Hematopoietic multipotent progenitor cell treated with erythropoietin and hydrocortisone succinate and interleukin-3 and kit ligand, for 4 days (in vitro differentiated cells): ENCODE data around the gene PLA2G2A.
"Not testable (repeated sequence)": the region's sequence is repeated elsewhere in the genome, so short reads cannot be mapped to it uniquely, and the experiment has no call there.

Experiments used
- DNase-seq: peaks from one replicate; pipeline ENCODE4 v3.0.0-alpha.2; 2015

The PLA2G2A gene

DNA sequence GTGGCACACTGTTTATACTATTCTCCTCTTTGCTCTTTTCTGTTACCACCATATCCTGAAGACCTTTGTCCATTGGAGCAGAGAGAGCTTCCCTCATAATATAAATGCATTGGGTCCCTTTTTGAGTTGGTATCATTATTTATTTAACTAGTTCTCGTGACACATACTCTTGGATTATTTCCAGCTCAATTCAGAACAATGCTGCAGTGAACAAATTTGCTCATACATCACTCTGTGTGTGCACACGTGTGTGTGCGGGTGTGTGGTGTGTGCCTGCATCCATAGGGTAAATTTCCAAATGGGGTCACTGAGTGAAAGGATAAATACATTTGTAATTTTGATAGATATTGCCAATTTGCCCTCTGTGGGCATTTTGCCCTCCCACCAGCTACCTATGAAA, 5.8 kb downstream of the PLA2G2A start:
- DNase-seq = no peak

DNA sequence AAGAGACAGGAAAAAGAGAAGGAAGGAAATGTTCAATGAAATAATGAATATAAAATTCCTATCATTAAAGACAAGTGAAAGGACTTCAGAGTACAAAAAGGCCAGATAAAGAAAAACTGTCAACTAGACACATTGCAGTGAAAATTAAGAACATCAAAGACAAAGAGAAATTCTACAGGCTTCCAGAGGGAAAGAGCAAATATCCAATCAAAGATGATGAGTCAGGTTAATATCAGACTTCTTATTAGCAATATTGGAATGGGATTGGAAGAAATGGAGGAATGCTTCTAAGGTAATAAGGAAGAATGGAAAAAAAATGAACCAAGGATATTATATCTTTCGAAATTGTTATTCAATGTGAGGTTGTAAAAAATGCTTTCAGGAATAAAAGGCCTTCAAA, 7.8 kb downstream of the PLA2G2A start:
- DNase-seq = no peak

DNA sequence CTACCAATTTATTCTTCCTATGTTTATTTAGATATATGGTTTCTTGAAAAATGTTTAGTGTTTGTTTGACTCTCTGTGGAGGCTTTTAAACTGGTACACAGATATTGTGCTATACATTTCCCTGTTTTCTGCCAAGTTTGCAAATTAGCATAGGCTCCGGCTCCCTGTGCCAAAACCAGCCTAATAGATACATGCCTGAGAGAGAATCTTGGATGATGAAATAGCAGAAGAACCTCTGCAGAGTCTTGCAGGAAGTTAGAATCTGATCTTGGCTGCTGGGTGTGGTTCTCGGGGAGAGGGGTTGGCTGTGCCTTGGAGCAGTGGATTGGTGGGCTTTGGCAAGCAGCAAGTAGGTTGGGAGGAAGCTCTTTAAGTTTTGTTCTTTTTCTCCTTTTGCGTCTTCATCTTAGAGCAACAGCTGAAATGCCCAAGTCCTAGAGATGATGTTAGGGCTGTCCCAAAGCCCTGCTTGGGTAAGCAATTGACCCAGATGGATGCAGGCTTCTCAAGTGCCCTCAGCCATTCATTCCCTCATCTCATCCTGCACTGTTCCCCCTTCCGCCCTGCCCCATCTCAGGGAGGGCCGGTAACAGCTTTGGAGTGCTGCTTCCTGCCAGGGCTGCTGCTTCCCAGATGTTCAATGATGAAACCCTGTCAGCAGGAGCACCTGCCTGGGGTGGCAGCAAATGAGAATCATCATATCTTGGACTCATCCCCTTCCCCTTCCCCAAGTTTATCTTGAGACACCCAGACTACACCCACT, 9.3 kb downstream of the PLA2G2A start:
- DNase-seq = no peak

DNA sequence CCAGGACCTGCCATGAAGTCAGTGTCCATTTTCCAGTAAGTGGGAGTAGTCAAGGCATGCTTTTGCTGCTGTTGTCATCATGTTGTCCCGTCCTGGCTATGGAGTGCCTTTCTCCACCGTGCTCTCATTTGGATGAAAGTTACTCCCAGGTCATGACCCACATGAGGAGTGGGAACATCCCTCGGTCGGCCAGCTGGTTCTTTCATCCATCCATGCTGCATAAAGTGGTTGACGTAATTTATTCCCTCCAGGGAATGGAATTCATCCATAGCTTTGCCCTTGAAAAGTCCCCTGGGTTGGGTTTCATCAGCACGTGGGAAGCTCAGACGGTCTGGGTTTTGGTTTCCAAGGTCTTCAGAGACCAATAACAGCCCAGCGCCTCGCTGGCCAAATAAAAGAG, 11.6 kb downstream of the PLA2G2A start:
- no peak for DNase-seq

DNA sequence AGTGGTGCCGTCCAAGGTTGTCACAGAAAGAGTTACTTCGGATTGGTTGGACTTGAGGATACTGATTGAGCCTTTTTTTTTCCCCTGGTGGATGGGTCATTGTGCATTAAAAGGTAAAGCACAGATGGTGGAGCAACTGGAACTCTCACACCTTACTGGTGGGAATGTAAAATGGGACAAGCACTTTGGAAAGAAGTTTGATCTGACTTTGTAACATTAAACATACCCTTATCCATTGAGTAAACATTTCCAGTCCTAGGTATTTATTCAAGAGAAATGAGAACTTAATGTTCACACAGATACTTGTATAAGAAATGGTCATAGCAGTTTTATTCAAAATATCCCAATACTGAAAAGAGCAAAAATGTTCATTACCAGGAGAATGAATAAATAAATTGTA, 14.9 kb downstream of the PLA2G2A start:
- DNase-seq = no peak

DNA sequence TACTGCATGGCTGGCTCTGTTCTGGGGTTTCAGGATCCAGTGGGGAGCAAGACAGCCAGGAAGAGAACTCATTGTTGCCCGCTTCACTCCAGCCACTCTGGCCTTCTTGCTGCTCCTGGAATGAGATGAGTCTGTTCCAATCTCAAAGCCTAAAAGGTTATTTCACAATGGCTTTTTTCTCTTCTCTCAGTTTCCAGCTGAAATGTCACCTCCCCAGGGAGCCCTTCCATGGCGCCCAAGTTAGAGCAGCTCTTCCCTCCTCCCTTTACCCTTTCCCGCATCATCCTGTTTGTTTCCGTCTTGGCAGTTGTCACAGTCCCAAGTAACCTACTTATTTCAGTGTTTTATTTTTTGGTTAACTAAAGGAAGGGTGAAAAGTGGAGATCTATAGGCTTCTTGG, 15.8 kb downstream of the PLA2G2A start:
- DNase-seq = no peak

DNA sequence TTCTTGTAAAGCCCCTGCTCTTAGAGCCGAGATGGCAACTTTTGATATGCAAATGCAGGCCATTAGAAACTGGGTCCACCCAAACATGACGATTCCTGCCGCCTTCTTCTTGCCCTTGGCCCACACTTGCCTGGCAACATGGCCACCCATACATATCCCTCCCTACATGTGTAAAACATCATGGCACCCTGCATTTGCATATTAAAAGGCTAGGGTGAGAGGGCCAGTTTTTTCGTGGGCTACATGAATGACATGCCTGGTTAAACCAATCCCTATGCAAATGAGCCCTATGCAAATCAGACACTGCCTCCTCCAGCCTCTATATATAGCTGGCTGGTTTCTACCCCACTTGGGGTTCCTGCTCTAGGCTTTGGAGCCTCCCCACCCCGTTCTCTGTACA, 18.8 kb downstream of the PLA2G2A start:
- no peak for DNase-seq

DNA sequence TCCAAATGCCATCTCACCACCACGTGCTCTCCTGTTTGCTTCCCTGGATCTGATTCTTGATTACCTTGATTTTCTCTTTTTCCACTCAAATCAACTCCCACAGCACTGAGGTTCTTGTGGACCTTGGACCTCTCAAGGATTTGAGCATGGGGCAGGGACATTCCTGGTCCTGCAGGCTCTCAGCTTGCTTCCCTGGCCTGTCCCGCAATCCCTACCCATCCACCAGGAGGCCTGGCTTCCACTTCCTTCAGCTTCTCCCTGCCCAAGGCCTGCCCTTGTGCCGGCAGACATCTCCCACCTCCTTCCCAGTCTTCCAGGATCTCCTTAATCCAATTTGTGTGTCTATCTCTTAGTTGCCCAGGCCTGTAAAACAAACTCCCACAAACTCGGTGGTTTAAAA, 21.6 kb downstream of the PLA2G2A start:
- DNase-seq = no peak

DNA sequence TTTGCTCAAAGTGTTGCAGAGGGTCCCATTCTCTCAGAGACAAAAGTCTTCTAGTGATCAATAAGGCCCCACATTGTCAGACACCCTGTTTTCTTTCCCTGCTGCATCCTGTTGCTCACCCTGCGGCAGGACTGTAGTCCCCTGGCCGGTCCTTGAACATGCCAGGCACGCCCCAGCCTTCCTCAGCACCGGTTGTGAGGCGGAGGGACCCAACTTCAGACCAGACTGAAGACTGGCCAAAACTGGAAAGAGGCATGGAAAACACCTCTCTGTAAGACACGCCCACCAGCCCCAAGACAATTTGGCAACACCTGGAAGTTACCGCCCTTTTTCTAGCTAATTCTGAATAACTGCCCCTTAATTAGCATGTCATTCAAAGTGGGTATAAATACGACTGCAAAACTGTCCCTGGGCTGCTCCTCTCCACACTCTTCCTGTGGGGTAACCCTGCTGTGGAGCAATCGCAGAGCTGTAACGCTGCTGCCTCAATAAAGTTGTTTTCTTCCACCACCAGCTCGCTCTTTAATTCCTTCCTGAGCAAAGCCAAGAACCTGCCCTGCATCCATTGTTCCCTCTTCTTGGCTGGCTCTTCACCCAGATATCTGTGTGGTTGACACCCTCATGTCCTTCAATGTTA, 23.8 kb downstream of the PLA2G2A start:
- no peak for DNase-seq

DNA sequence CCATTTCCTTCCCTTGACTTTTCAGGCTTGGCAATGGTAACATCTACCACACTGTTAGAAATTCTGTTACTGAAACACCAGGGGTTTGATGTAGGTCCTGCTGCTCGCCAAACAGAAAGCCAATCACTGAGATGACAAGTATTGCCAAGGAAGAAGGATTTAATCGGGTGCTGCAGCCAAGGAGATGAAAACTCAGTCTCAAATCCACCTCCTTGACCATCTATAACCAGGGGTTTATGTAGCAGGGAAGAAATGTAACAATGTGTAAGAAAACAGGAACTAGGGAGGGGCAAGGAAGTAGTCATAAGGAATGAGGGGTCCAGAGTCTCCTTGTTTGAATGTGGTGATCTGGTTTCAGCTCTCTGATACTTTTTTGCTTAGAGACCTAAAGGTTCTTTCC, 25.4 kb downstream of the PLA2G2A start:
- no peak for DNase-seq

DNA sequence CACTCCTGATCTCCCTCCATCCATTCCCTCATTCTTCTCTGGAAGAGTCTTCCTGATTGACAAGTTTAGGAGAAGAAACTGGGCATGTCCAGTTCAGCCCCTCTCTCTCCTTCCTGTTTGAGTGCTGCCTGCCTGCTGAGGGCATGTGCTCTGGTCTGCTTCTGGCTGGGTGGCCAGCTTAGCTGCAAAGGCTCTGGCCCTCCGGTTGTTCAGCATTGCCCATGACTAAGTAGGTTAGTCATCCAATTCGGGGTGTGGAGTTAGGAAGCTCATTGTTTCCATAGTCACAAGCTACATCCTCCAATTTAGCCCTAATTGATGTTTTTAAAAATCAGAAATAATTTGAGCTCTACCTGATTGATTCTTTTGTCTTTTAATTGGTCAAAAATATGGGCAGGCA, 30.4 kb downstream of the PLA2G2A start:
- DNase-seq = no peak

DNA sequence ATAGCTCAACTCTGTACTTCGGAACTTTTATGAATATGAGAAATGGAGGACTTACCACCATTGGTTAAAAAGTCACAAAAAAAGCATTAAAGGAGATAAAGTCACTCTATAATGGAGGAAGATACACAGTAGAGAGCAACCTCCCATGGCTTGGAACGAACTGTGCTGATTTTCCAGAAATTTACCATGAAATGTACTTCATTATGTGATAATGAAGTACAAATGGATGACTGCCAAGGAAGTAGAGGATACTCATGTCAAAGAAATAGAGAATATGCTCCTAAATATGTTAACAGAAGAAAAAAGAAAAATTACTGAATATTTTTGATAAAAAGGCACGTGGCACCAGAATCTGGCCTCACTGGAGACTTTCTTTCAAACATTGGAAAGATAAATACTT, 32.4 kb downstream of the PLA2G2A start:
- DNase-seq = no peak

DNA sequence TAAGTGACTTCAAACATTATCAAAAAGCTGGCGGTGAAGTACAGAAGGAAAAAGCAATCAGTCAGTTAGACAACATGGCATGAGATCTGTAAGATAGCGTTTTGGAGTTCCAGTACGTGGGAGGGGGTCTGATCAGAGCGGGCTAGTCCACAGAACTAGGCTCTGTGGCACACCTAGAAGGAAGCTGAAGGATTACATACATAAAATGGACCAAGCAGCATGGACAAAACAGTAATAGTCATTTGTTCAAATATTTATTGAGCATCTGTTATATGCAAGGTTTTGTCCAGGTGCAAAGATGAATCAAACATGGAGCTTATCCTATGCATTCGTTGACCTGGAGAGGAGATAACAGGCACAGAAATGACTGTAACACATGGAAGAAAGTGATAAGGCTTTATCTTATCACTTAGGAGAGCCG, 33.1 kb downstream of the PLA2G2A start:
- DNase-seq = no peak

DNA sequence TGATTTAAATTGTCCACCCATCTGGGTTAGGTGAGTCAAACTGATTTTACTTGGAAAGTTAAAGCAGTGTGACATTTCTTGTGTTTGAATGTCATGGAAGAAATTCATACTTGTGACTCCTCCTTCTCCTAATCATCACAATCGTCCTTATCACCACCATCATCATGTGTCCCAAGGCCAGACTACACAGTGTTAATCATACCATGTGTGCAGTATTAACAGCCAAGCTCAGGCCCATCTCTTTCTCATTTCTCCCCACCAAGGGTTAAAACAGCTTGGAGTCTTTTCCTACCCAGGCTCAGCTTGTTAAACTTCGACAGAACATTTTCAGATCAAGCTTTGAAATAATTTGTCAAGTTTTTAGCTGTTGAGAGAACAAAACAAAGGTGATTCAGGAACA, 33.5 kb downstream of the PLA2G2A start:
- DNase-seq = no peak

DNA sequence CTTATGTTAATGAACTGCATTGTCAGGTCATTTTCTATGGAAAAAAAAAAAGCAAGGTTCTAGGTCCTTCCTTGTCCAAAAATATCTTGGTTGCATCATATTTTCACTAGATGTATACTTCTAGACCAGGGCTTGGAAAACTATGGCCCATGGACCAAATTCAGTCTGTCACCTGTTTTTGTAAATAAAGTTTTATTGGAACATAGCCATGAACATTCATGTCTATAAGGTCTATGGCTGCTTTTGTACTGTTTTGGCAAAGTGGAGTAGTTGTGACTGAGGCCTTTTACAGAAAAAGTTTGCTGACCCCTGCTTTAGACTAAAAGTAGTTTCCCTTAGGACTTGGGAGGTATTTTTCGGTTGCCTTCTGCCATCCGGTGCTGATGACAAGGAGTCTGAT, 36.8 kb downstream of the PLA2G2A start:
- DNase-seq = no peak

DNA sequence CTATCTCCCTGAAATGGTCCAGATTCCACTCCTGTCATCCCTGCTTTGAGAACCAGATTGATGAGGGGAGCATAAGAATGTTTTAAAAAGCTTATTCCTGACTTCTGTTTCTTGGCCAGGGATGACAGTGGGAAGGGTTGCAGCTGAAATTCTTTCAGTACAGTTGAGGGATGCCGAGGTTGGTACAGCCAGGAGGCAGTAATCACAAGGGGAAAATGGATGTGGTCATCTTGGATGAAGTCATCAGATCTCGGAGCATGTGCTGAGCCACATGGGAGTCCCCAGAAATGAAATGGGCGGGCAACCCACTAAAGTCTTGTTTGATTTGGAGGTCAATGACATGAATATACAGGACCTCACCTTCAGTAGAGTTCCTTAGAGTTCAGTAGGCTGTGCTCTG, 37.3 kb downstream of the PLA2G2A start:
- DNase-seq = no peak

DNA sequence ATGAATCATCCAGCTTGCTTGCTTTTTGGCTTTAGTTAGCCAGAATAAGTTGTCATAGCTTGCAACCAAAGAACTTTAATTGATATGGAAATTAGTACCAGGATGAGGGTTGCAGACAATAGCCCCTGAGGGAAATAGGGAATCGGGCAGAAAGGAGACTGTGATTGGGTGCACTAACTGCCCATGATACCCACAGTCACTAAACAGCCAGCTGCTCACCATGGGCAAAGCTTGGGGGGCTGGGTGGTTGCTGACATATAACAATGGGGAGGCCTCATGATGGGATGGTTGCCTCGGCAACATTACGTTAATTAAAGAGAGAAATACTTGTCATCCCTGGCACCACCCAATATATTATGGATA, 38.2 kb downstream of the PLA2G2A start:
- DNase-seq = no peak

DNA sequence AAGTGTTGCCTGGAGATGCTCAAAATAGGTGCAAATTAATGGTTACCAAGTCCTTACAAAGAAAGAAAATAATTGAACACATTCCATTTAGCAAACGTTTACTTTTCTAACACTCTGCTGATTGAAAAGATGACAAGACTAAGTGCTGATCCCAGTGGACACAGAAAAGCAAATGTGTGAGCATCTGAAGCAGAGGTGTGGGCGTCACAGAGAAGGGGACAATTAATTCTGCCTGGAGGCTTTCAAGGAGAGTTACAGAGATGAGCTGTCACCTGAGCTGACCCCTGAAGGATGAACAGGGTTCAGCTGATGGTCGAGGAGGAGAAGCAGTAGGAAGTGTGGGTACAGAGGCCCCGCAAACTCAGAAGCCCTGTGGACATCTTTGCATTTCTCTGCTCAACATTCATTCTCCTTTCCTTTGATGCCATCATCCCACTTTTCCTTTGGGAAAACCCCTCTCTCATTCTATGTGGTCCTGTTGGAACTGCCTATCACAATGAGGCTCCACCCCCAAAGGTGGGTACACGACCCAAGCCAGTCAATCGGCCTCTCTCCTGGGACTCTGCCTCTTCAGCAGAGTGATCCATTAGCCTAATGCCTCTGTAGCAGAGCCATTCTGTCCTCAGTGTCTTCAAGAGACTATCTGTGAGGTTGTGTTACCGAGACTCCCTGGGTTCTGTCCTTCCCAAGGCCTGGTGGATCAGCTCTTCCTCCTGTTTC, 38.8 kb downstream of the PLA2G2A start:
- DNase-seq = no peak

DNA sequence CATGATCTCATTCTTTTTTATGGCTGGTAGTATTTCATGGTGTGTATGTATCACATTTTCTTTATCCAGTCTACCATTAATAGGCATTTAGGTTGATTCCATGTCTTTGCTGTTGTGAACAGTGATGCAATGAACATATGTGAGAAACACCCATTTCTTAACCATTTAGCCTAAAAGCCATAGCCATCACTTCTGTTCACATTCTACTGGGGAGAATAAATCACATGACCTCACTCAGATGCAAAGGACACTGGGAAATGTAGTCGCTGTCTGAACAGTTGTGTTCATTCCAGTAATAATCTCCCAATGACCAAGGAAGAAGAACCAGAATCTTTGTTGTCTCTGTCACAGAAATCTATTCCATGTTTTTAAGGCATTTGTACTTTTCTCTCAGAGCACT, 40.9 kb downstream of the PLA2G2A start:
- DNase-seq = no peak

DNA sequence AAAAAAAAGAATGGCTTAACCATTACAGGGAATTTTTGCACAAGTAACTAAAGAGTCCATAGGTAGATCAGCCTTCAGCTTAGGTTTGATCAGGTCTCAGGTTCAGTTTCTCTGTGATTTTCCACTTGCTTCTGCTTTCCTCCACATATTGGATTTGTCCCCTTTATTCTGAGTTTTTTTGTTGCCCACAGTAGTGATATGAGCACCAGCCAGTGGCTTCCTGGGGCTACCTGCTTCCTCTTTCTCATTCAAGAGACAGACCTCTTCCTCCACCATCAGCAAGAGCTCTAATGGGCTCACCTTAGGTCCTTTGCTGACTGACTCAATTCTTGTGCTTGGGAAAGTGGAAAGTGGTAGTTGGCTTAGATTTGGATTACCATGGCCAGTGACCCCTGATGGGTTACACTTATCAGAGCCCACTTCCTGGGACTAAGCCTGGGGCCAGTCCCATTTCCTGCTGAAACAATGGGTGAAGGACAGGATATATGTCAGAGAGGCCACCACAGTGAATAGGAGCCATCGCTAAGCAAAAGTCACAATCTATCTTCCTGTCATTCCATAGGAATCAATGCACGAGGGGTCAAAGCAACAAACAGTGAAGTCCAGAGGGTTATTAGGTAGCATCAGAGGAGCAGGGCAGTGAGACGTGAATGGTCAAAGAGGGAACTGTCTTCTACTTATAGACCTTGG, 43.2 kb downstream of the PLA2G2A start:
- DNase-seq = no peak

DNA sequence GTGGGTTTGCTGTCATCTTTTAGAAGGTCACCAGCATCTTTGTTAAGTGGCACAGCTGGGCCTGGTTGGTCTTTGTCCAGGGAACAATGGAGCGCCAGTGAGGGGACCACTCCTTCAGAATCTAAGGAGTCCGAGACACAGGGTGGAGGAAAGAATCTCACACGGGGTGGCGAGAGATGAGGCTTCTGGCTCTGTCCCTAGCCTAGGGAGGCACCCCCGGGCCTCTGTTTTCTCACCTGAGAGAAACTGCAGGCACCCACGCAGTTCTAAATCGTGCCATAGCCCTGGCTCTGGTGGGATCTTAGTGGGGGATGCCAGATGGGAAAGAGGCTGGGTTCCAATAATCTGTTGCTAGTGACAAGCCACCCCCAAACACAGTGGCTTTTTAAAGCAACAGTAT, 45.1 kb downstream of the PLA2G2A start:
- no peak for DNase-seq

DNA sequence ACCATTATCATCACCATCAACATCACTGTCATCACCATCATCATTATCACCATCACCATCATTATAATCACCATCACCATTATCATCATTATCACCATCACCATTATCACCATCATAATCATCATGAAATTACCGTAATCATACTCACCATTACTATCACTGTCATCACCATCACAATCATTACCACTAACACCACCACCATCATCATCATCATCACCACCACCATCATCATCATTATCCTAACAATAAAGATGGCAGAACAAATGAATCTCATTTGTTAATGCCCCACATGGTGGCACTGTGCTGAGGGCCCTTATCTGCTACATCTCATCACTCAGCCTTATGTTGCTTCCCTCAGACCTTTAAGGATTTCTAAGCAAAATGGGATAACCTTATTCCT, 46.6 kb downstream of the PLA2G2A start:
- no peak for DNase-seq

DNA sequence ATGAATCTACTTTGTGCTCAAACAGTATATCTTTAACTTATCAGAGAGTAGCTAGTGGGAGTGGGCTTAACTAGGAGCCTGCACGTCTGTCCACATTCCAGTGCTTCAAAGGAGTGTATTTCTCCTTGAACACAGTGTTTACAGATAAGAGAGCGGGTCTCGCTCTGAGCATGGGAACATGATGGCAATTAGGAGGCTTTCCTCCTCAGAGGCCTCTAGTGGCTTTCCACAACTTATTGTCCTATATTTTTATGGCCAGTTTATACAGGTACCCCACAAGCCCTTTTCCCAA, 52.3 kb downstream of the PLA2G2A start:
- DNase-seq = not testable (repeated sequence)
